Myocyte (in vitro differentiated cells): ENCODE results near the gene EIF3D. TPM values are rescaled to one million over a fixed set of nuclear protein-coding genes. Genes with fewer than 3 reads are reported as not detected.

Experiments used
- DNase-seq: peaks from one replicate; pipeline ENCODE4 v3.0.0-alpha.2; 2012; ENCODE audit warnings: low read depth
- total RNA-seq: library from RNA; depleted of rRNA; stranded (reverse); fragments of >200 nt; gene quantifications from 2 replicates; pipeline ENCODE4 v1.2.3, GENCODE V29; 2014

The EIF3D gene
- total RNA-seq, 1 donor from 2014 or later: 408 TPM

- DNase-seq: no peak
Observed at GRCh38 chr22:36466258-36466657, 62.7 kb downstream of the EIF3D start.

GRCh38 chr22:36465232-36466021, 63.5 kb downstream of the EIF3D start:
- peak; percentile 88 for DNase-seq

GRCh38 chr22:36464715-36465231, 64.2 kb downstream of the EIF3D start:
- DNase-seq: no peak

GRCh38 chr22:36463783-36464184, 65.2 kb downstream of the EIF3D start:
- DNase-seq: no peak

- DNase-seq: peak; percentile 94
Observed at GRCh38 chr22:36461665-36462649, 67.0 kb downstream of the EIF3D start.

Other genes with a start within 250 kb of the EIF3D start
- gene MYH9, start 141.2 kb downstream of the EIF3D start, total RNA-seq: 242 and 315 TPM in 2 replicates
- gene TXN2, start 47.5 kb downstream of the EIF3D start, total RNA-seq: 38.7 and 44.6 TPM in 2 replicates
- gene FOXRED2, start 22.1 kb downstream of the EIF3D start, total RNA-seq: 12.2 and 13.8 TPM in 2 replicates
- not detected in 2 replicates for gene CACNG2, start 174.6 kb upstream of the EIF3D start, total RNA-seq
- 13.4 and 14.6 TPM in 2 replicates for gene IFT27, start 247.0 kb upstream of the EIF3D start, total RNA-seq